ENCODE data around the gene GRK6.

Gene GRK6

DNA sequence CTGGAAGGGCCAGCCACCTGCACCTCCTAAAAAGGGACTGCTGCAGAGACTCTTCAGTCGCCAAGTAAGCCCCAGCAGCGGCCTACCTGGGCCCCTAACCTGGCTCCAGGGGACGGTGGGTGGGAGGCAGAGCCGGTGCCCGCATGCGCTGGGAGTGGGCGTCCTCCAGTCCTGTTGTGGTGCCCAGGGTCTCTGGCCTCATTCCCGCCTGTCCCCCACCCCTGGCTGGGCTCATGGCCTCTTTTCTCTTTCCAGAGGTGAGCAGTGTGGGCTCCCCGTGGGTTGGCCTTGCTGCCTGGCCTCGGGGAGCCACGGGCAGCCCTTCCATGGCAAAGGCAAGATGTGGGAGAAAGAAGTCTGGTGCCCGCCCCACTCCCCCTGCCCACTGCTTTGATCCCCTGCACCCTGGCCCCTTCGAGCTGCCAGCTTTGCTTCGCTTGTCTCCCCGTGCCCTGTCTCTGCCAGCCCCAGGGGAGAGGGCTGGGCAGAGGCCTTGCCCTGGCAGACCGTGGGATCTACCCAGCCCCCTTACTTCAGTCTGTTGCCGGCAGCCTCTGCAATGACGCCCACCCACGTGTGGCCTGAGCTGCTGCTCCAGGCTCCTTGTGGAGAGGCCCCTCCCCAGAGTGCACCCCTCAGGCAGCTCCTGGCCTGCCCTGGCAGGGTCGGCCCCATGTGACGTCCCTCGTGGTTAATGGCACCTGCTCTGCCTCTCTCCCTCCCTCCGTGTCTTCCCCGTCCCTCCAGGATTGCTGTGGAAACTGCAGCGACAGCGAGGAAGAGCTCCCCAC lies 14.7 kb downstream of the GRK6 start:
- DNase-seq: no peak

GRCh38 chr5:177442066-177442826 lies 15.8 kb downstream of the GRK6 start:
- DNase-seq: no peak

GRCh38 chr5:177443144-177443983 lies 16.9 kb downstream of the GRK6 start:
- no peak for DNase-seq

DNA sequence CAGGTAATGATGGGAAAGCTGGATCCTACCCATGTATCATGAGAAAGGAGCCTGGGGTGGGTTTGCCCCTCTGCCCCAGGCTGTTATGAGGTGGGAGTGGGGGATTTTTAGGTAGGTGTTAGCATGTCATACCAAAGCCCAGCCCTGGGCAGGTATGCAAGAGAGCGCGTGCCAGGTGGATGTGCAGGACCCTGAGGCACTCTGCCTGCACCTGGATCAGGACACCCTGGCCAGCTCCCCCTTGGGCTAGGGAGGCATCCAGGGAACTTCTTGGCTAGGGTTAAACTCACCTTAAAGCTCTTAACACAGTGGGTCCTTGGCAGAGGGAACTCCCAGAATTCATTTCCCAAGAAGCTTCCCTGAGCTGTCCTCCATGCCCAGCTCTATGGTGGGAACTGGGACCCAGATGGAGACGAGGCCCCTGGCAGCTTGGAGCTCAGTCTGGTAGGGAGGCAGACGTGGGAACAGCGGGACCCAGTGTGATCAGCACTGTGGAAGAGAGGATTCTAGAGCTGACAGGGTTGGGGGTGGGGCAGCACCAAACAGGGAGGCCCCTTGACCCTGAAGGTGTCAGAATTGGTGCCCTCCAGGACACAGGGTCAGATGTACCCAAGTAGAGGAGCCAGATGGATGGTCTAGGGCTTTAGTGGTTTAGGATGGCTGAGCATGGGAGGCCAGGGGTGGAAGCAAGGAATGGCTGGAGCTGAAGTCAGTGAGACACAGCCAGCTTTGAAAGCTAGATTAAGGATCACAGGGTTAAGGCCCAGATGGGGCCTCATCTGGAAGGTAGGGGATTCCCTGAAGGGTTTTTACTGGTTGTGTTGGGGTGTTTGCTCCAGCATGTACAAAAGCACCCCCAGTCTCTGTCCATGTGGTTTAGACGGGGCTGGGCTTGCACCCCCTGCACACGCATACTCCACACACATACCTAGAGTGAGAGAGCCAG lies 17.9 kb downstream of the GRK6 start:
- DNase-seq: no peak

- DNase-seq: no peak
Measured at GRCh38 chr5:177445052-177445916, 18.8 kb downstream of the GRK6 start.

DNA sequence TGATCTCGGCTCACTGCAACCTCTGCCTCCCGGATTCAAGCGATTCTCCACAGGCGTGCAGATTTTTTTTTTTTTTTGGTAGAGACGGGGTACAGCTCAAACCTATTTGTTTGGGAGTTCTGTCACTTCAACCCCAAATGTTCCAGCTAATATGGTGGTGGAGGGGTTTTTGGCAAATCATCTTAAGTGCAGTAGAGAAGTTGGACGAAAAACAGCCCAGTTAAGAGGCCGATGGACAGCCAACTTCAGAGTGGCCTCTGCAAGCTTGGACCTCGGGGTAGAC lies 19.4 kb downstream of the GRK6 start:
- DNase-seq: no peak

GRCh38 chr5:177446200-177447065 lies 20.0 kb downstream of the GRK6 start, which contains the start of gene PRR7:
TSS of gene PRR7 (plus strand) at chr5:177446814. CDS start at chr5:177455068, 8,254 bp downstream.
- peak; percentile 73 for DNase-seq

- peak; percentile 36 for DNase-seq
Measured at GRCh38 chr5:177447066-177447610, 20.7 kb downstream of the GRK6 start.

- DNase-seq: peak; percentile 42
Measured at GRCh38 chr5:177447611-177448243, 21.3 kb downstream of the GRK6 start.

- DNase-seq: no peak
Measured at GRCh38 chr5:177448244-177448950, 21.9 kb downstream of the GRK6 start.

GRCh38 chr5:177449140-177450061 lies 22.9 kb downstream of the GRK6 start:
- DNase-seq: no peak

DNA sequence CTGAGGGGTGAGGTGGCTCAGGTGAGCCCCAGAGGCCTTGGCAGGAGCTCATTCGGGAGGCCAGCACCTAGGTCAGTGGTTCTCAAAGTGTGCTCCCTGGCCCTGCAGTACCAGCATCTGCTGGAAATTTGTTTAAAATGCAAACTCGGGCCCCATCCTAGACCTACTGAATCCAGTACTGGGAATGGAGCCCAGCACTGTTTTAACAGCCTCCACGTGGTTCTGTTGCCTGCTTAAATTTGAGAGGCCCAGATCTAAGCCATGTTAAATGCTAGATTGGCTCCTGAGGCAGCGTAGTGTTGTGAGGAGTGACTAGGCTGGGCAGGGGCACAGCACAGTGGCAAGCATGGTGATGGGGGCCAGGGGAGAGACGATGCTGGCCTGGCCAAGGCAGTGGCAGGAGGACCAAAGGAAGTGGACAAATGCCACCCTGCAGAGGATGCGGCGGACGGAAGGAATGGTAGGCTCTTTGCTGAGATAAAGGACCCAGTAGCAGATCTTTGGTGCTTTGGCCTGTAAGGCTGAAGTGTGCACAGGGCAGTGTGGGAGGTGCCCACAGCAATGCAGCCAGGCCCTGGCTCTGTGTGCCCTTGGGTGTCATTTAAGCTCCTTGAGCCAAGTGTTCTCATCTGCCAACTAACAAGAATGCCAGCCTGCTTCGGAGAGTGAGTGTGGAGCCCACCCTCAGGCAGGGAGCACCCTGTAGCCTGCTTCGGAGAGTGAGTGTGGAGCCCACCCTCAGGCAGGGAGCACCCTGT lies 24.4 kb downstream of the GRK6 start:
- no peak for DNase-seq

DNA sequence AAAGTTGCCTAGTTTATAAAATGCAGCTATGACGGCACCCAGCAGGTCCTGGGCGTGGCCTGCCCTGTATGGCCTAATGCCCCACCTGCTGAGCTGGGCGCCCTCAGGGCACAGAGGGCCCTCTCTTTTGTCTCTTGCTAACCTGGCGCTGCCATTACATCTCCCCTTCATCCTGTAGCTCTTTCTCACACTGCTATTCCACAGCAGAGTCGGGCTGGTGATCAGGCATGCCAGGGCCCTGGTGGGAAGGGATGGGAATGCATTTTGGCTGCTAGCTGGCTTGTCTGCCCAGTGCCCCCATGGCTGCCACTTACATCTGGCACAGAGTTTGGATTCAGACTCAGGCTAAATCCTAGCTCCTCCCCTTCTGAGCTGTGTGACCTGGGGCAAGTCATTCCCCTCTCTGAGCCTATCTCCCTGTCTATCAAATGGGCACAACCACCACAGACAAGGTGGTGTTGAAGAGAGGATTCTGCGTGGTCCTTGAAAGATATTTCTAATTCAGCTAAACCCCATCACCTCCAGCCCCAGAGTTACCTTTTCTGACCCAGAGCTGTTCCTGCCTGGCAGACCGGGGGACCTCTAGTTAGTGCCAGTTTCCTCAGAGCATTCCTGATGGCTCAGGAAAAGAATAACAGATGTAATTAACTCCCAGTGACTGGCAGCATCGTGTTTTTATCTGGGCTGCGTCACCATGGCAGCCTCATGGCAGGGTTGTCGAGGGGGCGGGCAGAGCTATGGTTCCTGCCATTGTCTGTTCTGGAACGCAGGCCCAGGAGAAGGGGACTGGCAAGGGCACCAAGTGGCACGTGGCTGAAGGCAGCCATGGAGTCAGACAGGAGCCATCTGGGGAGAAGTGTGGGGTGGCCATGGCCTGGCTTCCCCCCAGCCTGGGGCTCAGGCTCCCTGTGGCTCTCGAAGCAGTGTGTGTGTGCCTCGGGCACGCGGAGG lies 26.5 kb downstream of the GRK6 start:
- no peak for DNase-seq

DNA sequence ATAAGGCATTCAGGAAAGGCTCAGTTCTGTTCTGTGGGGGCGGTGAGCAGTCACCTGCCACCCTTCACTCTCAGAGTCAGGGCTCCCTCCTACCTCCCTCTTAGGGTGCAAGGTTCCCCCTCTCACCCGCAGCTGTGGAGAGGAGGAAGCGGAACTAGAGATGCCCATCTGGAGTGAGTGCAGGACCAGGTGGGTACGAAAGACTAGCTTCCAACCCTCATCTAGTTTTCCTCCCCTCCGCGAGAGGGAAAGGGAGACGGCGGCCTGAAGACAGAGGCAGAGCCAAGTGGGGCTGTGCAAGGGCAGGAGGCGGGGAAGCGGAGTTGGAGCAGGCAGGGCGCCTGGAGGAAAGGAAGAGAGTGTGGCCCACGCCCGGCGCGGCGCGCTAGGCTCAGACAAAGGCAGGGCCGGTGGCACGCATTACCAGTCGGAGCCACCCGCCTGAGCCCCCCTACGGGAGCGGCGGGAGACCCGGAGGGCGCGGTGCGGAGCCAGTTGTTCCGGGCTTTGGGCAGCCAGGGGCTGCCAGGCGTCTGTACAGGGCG lies 27.4 kb downstream of the GRK6 start:
- DNase-seq: no peak

All from fibroblast of skin of abdomen (primary cell).